HG03520 (cell line): ENCODE data around the gene MAGEB6B.
"Not testable (repeated sequence)": the region's sequence is repeated elsewhere in the genome, so short reads cannot be mapped to it uniquely, and the experiment has no call there.

Source experiments
- ATAC-seq: cut with Tn5 transposase; IDR thresholded peaks from one replicate; pipeline ENCODE4 v1.9.1; 2021; ENCODE audit warnings: mild to moderate bottlenecking, moderate library complexity; ENCODE audit not compliant: unreplicated experiment

MAGEB6B gene

GRCh38 chrX:26160301-26160700, at the start of gene MAGEB6B:
MAGEB6B (plus strand) TSS chrX:26160601; CDS start chrX:26160601, 0 bp downstream.
- no peak for ATAC-seq

- ATAC-seq, result no peak
Measured at GRCh38 chrX:26138274-26138673, 22.1 kb upstream of the MAGEB6B start, which contains the start of gene MAGEB18. MAGEB18 (plus strand) TSS chrX:26138343; CDS start chrX:26138986, 643 bp downstream.

GRCh38 chrX:26146024-26146423, 14.4 kb upstream of the MAGEB6B start:
- no peak for ATAC-seq

- ATAC-seq, result no peak
Measured at GRCh38 chrX:26192204-26192603, 31.8 kb downstream of the MAGEB6B start, which contains the start of gene MAGEB6. MAGEB6 (plus strand) TSS chrX:26192440; CDS start chrX:26193847, 1,407 bp downstream.

- no peak for ATAC-seq
Measured at GRCh38 chrX:26203561-26203960, 43.2 kb downstream of the MAGEB6B start.

GRCh38 chrX:26204717-26205116, 44.3 kb downstream of the MAGEB6B start:
- not testable (repeated sequence) for ATAC-seq

GRCh38 chrX:26208012-26208411, 47.6 kb downstream of the MAGEB6B start:
- no peak for ATAC-seq
